ENCODE measurements around the gene ATP9A.
A peak's percentile ranks its signal among the peaks of the same experiment; 100 is the strongest.

Gene ATP9A

GRCh38 chr20:51554538-51555165 lies 213.5 kb downstream of the ATP9A start:
- Histone ChIP-seq H3K79me2 (ENCODE audit: control insufficient read depth, low read length) (no peaks in the 10 kb centered on the region), H3K36me3 (ENCODE audit: control insufficient read depth, low read length) (no peaks in the 10 kb centered on the region), H3K27me3 (ENCODE audit: control insufficient read depth, low read length) (peaks cover 6% of the 10 kb centered on the region), H3F3A (ENCODE audit: control insufficient read depth, insufficient read depth) (no peaks in the 10 kb centered on the region), H3K4me3 (ENCODE audit: low read length) (peak overlapping the region; percentile 13; the same call in 1 of the 2 replicates), H3K9me3 (ENCODE audit: control insufficient read depth, insufficient read depth, low read length) (no peaks in the 10 kb centered on the region), H3K27ac (ENCODE audit: low read depth, low read length) (no peak overlapping the region), H3K4me1 (ENCODE audit: control insufficient read depth, low read length) (peaks cover 11% of the 10 kb centered on the region), H3K9me2 (replicated peaks; ENCODE audit: control insufficient read depth, low read length) (no peaks in the 10 kb centered on the region), H4K20me1 (ENCODE audit: control insufficient read depth, insufficient read depth, low read depth, low read length) (no peaks in the 10 kb centered on the region), H3K4me2 (ENCODE audit: low read length) (peak overlapping the region; percentile 46)
- TF ChIP-seq CTCF (IDR thresholded peaks at IDR 0.05; ENCODE audit: low read depth, low read length, poor library complexity, severe bottlenecking), result no peak
- TF ChIP-seq EZH2phosphoT487 (IDR thresholded peaks at IDR 0.05; ENCODE audit: borderline replicate concordance, low read length), result no peak

- Histone ChIP-seq H3K9me2 (replicated peaks; ENCODE audit: control insufficient read depth, low read length) (no peaks in the 10 kb centered on the region), H3K4me2 (ENCODE audit: low read length) (peak overlapping the region; percentile 46), H3K27ac (ENCODE audit: low read depth, low read length) (no peak overlapping the region), H4K20me1 (ENCODE audit: control insufficient read depth, insufficient read depth, low read depth, low read length) (no peaks in the 10 kb centered on the region), H3K27me3 (ENCODE audit: control insufficient read depth, low read length) (no peaks in the 10 kb centered on the region; the same call in 1 of the 2 replicates), H3K36me3 (ENCODE audit: control insufficient read depth, low read length) (no peaks in the 10 kb centered on the region), H3K4me3 (ENCODE audit: low read length) (peak overlapping the region; percentile 13; the same call in 1 of the 2 replicates), H3K79me2 (ENCODE audit: control insufficient read depth, low read length) (no peaks in the 10 kb centered on the region), H3K9me3 (ENCODE audit: control insufficient read depth, insufficient read depth, low read length) (no peaks in the 10 kb centered on the region), H3F3A (ENCODE audit: control insufficient read depth, insufficient read depth) (no peaks in the 10 kb centered on the region), H3K4me1 (ENCODE audit: control insufficient read depth, low read length) (peaks cover 11% of the 10 kb centered on the region)
- TF ChIP-seq CTCF (IDR thresholded peaks at IDR 0.05; ENCODE audit: low read depth, low read length, poor library complexity, severe bottlenecking) (no peak), EZH2phosphoT487 (IDR thresholded peaks at IDR 0.05; ENCODE audit: borderline replicate concordance, low read length) (no peak)
Observed at GRCh38 chr20:51553897-51554486, 214.2 kb downstream of the ATP9A start.

- Histone ChIP-seq H3K4me1 (ENCODE audit: control insufficient read depth, low read length) (peaks cover 11% of the 10 kb centered on the region), H3K79me2 (ENCODE audit: control insufficient read depth, low read length) (no peaks in the 10 kb centered on the region), H3K27me3 (ENCODE audit: control insufficient read depth, low read length) (peaks cover 6% of the 10 kb centered on the region), H3K27ac (ENCODE audit: low read depth, low read length) (no peak overlapping the region), H3K9me2 (replicated peaks; ENCODE audit: control insufficient read depth, low read length) (no peaks in the 10 kb centered on the region), H3K4me3 (ENCODE audit: low read length) (no peak overlapping the region), H3K36me3 (ENCODE audit: control insufficient read depth, low read length) (no peaks in the 10 kb centered on the region), H4K20me1 (ENCODE audit: control insufficient read depth, insufficient read depth, low read depth, low read length) (no peaks in the 10 kb centered on the region), H3K9me3 (ENCODE audit: control insufficient read depth, insufficient read depth, low read length) (no peaks in the 10 kb centered on the region), H3K4me2 (ENCODE audit: low read length) (no peak overlapping the region), H3F3A (ENCODE audit: control insufficient read depth, insufficient read depth) (no peaks in the 10 kb centered on the region)
- no peak for TF ChIP-seq EZH2phosphoT487 (IDR thresholded peaks at IDR 0.05; ENCODE audit: borderline replicate concordance, low read length)
- no peak for TF ChIP-seq CTCF (IDR thresholded peaks at IDR 0.05; ENCODE audit: low read depth, low read length, poor library complexity, severe bottlenecking)
Observed at GRCh38 chr20:51551186-51551585, 217.0 kb downstream of the ATP9A start.

Data from DOHH2 (cell line).